HG02588 (cell line): ENCODE measurements around the gene IGSF11.
"Not testable (repeated sequence)": the region's sequence is repeated elsewhere in the genome, so short reads cannot be mapped to it uniquely, and the experiment has no call there.

ENCODE experiments used
- ATAC-seq: cut with Tn5 transposase; IDR thresholded peaks from one replicate; pipeline ENCODE4 v1.9.1; 2021; ENCODE audit warnings: mild to moderate bottlenecking, moderate library complexity; ENCODE audit not compliant: unreplicated experiment

Gene IGSF11

DNA sequence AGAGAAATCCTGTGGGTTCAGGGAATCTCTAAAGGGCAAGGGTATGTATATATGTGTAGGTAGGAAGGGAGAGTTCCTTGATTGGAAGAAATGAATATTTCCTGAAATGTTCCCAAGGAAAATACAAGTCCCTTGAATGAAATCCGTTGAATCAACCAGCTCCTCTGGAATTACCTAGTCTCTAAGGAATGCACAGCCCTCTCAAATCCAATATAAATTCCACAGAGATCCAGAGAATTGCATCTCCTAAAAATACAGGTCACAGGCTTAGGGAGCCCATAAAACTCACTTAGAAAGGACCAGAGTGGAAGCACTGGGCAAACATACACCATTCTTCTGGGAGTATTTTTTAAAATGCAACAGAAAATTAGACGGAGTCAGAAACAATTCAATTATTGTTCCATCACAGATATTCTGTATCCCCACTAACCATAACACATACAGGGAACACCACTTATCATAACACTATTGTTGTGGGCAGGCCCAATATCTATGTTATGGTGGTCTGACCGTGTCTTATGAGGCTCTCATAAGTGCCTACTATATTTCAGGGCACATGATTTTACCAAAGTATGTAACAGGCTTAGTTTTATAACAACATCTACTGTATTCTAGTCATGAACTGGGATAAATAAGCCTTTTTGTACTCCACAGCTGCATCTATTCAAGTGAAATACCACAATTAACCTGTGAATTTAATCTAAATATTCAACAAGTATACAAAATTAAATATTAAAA is 43.7 kb downstream of the IGSF11 start:
- ATAC-seq, result no peak

DNA sequence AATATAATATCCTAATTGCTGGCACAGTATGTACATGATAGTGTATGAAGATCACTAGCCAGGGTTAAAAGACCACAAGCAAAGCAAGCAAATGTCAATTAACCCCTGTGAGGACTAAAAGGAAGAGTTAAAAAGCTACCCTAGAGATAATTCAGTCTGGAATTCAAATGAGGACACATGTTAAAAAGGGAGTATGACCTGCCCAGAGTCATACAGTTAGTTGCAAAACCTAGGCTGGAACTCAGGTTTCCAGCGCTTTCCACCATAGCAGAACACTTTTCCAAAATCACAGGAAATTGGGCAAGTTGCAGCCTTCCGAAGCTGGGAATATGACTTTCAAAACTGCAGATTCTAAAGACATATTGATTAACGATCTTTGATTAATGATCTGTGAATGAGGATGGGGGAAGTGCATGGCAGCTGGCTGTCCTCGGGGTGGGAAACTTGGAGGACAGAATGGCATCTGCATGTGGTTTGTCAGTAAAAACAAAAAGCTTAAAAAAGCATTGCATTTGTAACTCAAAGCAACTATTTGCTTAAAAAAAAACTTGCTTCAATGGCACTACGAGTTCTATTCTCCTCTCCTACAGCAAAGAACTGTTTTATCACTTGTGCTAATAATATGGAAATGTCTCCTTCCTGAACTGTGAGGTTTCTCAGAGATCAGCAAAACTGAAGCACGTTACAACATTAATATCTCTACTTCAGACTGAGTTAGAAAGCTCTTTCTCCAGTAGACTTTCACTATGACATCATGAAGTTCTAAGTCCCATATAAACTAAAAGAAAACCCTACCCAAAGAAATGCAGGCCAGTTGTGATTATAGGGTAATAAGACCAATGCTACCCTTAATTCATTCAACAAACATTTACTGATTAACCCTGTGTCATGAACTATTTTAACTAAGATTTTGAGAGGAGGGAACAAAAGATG is 46.2 kb downstream of the IGSF11 start:
- no peak for ATAC-seq

DNA sequence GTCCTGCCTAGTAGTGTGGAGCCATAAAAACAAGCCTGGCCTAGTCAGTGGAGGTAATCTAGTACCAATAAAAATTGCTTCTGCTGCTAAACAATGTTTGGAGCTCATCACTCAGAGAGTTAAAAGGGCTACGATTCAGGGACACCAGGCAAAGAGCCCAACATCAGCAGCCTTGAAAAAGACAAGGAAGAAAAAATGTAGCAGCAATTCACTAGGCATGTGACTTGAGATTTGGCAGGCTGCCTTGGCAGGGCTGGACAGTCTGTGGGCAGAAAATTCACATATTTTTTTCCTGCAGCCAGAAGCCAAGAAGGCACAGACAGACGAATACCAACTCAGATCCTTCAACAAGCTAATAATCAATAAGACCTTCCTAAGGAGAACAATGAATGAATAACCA is 47.2 kb downstream of the IGSF11 start:
- ATAC-seq, result no peak

DNA sequence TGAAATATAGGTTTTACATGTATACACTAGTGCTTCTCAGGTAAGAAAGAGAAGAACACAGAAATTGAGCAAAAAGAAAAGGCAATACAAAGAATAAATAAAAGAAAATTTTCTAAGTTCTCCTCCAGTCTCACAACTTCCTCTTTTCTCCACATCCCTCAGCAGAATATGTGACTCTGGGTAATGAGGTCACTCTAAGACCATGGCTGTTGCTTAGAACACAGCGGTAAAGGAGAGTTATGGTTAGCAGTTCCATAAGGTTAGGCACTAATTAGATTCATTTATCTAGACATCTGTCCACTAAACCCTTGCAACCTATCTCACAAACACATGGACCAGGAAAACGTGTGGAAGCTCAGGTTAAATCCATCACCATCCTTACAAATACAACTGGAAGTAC is 47.9 kb downstream of the IGSF11 start:
- no peak for ATAC-seq

DNA sequence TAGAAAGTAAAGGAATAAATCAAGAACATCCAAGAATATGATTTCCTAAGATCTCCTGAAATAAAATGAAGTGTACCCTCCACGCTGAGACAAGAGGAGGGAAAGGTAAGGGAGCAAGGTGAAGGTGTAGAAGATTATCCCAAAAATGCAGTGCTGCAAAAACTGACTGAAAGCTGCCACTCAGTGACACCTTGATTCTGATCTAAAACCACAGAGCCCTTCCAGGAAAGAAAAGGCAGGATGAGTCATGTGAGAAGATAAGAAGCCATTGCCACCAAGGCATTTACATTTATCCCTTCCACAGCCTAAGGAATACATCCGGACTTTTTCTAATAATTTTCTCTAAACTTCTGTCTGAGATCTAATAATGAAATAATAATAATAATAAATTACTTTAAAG is 49.9 kb downstream of the IGSF11 start:
- ATAC-seq, result no peak

DNA sequence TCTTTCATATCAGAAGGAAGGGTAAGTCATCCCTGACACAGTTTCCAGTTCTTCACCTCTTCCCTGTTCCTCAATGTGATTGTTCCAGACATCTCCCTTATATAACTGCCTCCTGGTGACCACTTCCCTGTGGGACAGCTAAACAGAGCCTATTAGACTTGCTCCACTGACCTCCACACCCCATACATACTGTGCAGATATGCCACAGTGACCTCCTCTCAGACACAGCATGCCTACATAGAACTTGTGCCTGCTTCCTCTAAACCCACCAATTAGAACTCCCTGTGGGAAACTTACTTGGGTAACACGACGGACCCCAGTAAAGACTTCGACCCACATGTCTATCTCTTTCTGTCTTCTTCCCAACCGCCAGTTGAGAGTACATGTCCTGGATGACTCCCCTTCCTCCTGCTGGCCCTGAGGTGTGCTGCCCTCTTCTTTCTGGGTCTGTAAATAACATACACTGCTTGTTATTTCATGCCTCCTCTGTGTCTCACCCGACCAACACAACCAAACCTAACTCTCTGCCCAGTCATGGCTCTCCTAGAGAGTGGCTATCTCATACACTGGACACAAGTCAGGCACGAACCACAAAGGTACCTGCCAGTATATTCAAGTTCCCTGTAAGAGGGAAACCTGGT is 53.0 kb downstream of the IGSF11 start:
- ATAC-seq, result no peak

DNA sequence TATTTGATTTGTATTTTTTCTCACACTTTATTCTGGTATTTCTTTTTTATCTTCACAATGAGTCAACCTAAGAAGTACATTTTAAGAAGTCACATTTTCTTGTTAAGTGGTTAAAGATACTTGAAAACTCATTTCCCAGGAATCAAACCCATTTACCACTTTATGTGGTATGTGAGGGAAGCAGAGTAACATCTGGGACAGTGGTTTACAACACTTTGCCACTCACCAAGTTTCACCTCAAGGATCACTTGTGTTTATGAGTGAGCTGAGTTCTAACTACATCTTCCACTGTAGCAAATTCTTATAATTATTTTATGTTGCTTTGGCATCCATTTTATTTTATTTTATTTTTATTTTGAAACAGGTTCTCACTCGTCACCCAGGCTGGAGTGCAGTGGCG is 53.8 kb downstream of the IGSF11 start:
- ATAC-seq, result no peak

DNA sequence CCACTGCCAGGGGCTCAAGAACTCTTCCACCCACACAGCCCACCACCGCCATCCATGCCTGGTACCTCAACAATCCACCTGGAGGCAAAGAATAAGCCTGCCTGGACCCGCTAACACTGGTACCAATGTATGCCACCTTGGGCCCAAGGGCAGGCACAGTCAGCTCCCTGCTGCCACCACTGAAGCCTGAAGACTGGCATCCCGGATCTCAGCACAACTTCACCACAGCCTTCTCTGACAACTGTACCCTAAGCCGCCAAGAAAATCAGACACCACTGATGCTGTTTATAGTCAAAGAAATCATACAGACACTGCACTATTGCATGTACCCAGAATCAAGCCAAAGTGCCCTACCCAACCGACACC is 56.3 kb downstream of the IGSF11 start:
- no peak for ATAC-seq

DNA sequence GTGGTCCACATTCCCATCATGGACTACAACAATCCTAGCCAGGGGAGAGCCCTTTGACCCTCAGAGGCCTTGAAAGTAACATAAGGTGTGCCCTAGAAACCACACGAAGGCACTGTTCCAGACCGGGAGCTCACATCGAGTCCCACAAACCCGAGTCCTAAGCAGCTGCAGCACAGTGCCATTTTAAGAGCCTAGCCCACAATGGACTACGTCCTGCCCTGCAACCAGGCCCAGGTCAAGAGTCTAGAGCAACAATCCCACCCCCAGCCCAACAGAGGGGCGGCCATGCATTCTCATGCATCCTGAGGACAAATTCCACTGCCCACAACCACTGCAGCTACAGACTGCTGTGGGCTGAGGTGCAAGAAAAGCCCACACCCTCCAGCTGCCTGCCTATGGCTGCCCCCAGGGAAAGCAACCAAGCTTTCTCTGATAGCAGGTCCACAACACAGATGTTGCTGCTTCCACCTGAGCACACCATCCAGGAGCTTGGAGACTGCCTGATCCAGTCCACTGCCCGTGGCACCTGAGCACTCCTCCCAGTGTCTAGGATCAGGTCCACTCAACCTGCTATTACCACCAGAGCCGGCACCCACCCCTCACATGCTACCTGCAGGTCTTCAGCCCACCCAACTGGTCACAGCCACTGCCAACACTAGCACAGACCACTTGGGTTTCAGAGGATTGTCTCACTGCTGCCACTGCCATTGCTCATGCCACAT is 56.8 kb downstream of the IGSF11 start:
- no peak for ATAC-seq

DNA sequence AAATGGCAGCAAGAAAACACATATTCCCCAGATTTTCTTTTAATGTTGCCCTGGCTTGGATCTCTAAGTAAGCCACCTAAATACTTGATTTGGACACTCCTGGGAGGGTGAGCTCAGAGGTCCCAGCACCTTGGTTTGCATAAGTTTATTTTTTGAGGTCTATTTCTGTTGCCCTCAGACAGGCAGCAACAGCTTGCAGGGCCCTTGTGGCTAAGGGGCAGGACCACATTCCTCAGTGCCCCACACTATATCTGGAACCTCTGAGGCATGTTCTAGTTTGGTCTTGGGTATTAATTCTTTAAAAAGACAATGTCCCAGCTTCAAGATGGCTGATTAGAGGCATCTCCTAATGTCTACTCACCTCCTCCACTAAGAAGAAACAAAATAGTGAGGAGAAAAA is 57.5 kb downstream of the IGSF11 start:
- ATAC-seq, result no peak

DNA sequence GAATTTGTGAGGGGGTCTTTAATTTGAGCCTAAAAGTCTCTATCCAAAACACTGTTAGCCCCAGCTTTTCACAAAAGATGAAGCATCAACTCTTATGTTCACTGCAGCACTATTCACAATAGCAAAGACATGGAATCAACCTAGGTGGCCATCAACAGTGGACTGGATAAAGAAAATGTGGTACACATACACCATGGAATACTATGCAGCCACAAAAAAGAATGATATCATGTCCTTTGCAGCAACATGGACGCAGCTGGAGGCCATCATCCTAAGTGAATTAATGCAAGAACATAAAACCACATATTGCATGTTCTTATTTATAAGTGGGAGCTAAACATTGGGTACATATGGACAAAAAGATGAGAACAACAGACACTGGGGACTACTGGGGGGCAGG is 59.2 kb downstream of the IGSF11 start:
- not testable (repeated sequence) for ATAC-seq

DNA sequence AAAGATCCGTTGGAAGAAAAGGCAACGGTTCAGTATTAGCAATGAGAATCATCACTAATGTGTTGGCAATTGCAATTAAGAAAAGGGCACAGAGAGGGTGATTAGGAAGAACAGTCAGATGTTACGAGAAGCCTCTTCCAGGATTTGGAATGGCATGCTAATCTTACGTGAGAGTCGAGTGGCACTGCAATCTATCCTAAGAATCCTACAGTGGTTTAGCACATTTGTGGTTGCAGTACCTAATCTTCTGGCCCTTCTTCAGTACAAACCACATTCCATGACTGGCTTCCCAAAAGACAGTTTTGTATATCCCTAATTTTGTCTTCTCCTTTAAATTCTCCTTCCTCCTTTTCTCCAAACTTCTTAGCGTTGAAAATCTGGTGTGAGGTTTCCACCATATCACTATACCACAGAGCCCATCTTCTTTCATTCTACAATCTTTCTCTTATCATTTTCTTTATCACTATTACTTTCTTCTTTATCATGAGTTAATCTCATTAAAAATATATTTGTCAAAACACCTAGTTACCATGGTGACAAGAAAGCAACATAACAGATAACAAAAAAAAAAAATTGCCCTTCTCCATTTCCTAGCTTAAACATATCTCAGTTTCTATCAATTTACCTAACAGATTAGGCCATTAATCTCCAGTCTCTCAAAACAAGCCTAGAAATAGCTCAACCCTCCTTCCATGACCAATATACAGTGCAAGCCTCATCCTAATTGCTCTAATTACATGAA is 60.1 kb downstream of the IGSF11 start:
- ATAC-seq, result no peak

DNA sequence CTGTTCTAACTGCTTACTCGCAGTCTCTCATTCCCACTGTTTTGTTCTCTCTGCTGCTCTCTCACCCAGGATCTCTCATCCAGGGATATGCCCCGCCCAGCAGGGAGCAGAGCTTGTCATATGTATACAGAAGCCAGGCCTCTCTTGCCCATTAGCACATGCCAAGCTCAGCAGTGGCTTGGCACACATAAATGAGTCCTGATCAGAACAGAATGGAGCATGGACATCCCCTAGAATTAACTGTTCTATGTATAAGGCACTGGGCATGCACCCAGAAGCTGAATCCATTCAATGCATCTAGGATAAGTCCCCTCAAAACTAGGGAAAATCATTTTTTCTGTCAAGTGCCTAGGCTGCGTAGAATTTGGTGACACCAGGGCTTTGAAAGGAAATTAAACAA is 61.6 kb downstream of the IGSF11 start:
- no peak for ATAC-seq

DNA sequence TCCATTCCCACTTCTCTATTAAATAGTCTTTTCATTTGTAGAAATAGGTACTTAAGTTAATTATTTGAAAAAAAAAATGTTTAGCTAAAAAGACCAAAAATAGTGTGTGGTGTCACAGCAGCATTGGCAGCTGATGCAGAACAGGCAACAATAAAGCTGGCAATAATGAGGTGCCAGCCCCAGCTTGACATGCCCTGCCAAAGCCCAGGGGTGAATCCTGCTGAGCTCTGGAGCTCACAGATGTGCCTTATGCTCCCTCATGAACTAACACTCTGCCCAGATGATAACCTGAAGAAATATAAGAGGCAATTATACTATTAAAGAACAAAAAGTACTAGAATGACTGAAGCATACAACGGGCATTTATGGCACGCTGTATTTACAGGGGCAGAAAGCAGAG is 63.8 kb downstream of the IGSF11 start:
- ATAC-seq, result no peak

DNA sequence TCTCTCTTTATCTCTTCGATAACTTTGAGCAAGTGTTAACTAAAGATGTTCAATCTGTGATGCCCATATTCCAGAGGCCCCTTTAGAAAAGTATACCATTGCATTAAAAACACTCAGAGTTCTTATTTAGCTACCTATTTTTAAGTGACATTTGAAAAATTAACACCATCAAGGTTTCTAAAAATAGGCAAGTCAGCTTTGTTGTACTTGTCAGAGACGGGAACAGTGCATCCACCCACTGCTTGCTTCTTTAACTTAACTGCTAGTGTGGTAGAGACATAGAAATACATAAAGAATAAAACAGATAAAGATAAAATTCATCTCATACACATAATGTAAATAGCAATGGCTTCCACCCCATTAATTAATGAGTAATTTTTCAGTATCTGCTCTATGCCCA is 66.0 kb downstream of the IGSF11 start:
- no peak for ATAC-seq

DNA sequence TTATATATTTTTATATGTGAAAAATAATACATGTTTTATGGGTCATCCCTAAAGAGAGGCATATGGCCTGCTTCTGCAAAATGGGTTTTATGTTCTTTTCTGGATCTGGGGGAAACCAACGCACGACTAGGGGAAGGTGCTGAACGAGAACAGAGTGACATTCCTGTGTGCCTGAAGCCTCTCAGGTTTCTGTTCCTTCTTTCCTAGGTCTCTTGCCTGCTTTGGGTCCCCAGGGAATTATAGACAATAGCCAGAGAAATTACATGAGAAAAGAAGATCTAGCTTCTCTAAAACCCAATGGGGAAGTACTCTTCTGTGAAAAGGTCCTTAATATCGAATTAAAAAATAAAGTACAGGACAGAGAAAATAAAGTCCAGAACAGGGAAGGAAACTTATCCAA is 66.5 kb downstream of the IGSF11 start:
- ATAC-seq, result no peak

DNA sequence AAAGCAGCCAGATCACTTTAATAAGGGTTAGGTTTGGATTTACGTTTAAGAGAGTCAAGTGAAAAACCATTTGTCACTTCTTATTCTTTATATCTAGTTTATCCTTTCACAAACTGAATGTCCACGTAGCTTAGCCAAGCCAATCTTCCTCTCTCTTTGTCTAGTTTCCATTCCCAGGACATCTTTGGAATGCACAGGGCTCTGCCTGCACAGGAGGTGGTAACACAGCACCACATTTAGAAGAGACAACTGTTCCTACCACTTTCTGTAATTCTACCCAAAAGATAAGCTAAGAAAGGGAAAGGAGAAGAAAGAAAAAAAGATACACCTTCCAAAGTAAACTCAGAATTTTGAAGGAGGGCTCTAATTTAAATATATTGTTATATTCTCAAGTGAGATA is 67.9 kb downstream of the IGSF11 start:
- ATAC-seq, result no peak

DNA sequence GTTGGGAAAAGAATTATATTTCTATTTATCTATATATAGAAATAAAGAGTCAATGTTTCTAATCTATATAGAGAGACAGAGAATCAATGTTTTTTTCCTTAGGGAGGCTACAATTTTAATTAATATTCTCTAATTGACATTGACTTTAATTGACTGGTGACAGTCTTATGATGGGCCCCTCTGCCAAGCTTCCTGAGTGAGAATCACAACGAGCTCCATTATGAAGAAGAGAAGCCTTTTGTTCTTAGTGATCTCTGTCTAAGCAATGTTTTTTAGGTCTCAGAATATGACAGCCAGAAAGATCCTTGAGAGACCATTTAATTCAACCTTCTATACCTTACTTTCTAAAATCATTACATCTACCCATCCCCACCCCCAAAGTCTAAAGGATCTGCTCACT is 70.9 kb downstream of the IGSF11 start:
- no peak for ATAC-seq

DNA sequence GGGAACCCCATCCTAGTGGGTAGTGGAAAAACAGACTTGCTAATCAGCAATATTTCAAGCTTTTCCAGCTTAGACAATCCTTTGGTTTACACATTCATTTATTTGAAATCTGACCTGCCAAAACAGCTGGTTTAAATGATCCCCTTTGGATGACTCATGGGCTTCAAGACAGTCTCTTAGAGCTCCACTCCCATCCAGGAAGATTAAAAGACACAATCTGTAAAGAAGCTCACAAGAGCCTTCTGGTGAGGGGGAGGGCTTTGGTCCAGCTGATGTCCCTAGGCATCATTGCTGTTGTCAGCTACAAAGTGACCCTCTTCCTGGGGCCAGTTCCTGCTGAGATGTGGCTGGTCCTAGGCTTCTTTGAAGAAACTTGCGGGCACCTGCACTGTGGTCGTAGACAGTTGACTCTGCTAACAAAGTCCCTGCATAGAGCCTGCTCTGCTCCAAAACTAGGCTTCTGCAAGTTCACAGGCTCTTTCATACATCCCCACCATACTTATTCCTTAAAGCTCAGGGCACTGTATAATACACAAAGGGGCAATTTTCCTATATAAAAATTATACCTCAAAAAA is 73.7 kb downstream of the IGSF11 start:
- ATAC-seq, result no peak

DNA sequence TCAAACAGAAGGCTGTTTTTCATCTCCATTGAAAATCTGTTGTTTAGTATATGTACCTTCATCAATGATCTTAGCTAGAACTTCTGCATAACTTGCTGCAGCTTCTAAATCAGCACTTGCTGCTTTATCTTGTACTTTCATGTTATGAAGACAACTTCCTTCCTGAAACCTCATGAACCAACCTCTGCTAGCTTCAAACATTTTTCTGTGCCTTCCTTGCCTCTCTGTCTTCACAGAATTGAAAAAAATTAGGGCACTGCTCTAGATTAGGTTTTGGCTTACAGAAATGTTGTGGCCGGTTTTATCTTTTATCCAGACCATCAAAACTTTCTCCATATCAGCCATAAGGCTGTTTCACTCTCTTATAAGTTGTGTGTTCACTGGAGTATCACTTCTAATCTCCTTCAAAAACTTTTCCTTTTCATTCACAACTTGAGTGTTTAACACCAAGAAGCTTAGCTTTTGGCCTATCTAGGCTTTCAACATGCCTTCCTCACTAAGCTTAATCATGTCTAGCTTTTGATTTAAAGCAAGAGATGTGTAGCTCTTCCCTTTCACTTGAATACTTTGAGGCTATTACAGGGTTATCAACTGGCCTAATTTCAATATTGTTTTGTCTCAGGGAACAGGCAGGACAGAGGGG is 78.6 kb downstream of the IGSF11 start:
- ATAC-seq, result no peak
